Gastrocnemius medialis (tissue), 4 donors: ENCODE data around the gene CADM3.

Experiments
- CTCF ChIP-seq, 5 experiments: fragments of 450-650 bp in 3 of 5; fragments of 200-600 bp in 2 of 5; sonication (generic) in 2 of 5; IDR thresholded peaks in 4 of 5; conservative IDR thresholded peaks in 1 of 5; 1 replicate in 4 of 5; 2 replicates in 1 of 5; pipeline ENCODE4 v1.5.1; 2016 to 2019; ENCODE audit warnings: antibody characterized with exemption in 5 of 5, mild to moderate bottlenecking in 3 of 5, moderate library complexity in 3 of 5
- POLR2A ChIP-seq, 2 donors: fragments of 450-650 bp; IDR thresholded peaks; one replicate each; pipeline ENCODE4 v1.6.1; 2017; ENCODE audit warnings: antibody characterized with exemption in 2 of 2, mild to moderate bottlenecking in 2 of 2, moderate library complexity in 2 of 2

- TF ChIP-seq CTCF (IDR thresholded peaks at IDR 0.05 in 4 of 5, conservative IDR thresholded peaks at IDR 0.05 in 1 of 5) = no peak
- no peak for TF ChIP-seq POLR2A (IDR thresholded peaks at IDR 0.05)
Observed at GRCh38 chr1:159212596-159212995, 41.2 kb downstream of the CADM3 start.
